Pancreas (tissue), 10 donors: ENCODE results near the gene C1QA. TPM values are rescaled to one million over a fixed set of nuclear protein-coding genes. Genes with fewer than 3 reads are reported as not detected.

ENCODE experiments used
- ATAC-seq, 4 donors: fragments of 200-7000 bp; cut with Tn5 transposase; one replicate each; pipeline versions ENCODE4 v1.8.0 to v1.9.1; 2020; ENCODE audit warnings: mild to moderate bottlenecking in 4 of 4, moderate library complexity in 4 of 4
- DNase-seq, 6 donors: peaks; one replicate each; pipeline ENCODE4 v3.0.0-alpha.2; 2020
- FAIRE-seq: peaks from 2 replicates; lab custom pipeline; 2012; peaks lifted over from hg19 to GRCh38; lab: Jason Lieb, UNC
- H3K27ac ChIP-seq, 4 donors: fragments of 200-600 bp; sonication (generic); 1 replicate in 3 of 4; 2 replicates in 1 of 4; pipeline versions ENCODE4 v1.5.0 to v1.8.0; 2020
- H3K27me3 ChIP-seq, 4 donors: fragments of 200-600 bp; one replicate each; pipeline ENCODE4 v1.8.0; 2021
- H3K36me3 ChIP-seq, 3 donors: fragments of 200-600 bp; sonication (generic) in 1 of 3; one replicate each; pipeline versions ENCODE4 v1.5.0 to v1.8.0; 2020 to 2021
- H3K4me1 ChIP-seq, 3 donors: fragments of 200-600 bp; one replicate each; pipeline ENCODE4 v1.8.0; 2021
- H3K4me3 ChIP-seq, 4 donors: fragments of 200-600 bp; sonication (generic) in 2 of 4; one replicate each; pipeline versions ENCODE4 v1.5.0 to v1.8.0; 2020 to 2021
- H3K9me3 ChIP-seq, 4 donors: fragments of 200-600 bp; one replicate each; pipeline ENCODE4 v1.8.0; 2021
- WGBS, 2 donors: extraction: QIAGEN DNeasy Blood & Tissue Kit; methylation state at CpG; one replicate each; pipeline ENCODE4 v1.1.7; 2013; 5-methylcytosine and 5-hydroxymethylcytosine counted together
- intact Hi-C, 3 donors: fragments of 100-400 bp; cut with DNase I; formaldehyde crosslinking; loops; one replicate each; pipeline versions ENCODE4 v1.11.1 to v1.14.2; 2022
- polyA plus RNA-seq, 2 donors: library from polyadenylated mRNA; stranded (reverse); fragments of 200-250 nt; gene quantifications; one replicate each; pipeline ENCODE4 v1.2.3, GENCODE V29; 2013
- total RNA-seq, 6 donors: library from RNA; stranded (reverse); fragmentation: NEBNext Ultra II Directional in 4 of 6; extraction: Animal tissue kit (Norgen Biotek cat#: 25700) in 4 of 6; gene quantifications; one replicate each; pipeline versions ENCODE4 v1.2.1 to v1.2.4, GENCODE V29; 2021 to 2023
- TF ChIP-seq, protein P1 (sequence below), 4 donors: fragments of 200-600 bp; sonication (generic) in 3 of 4; IDR thresholded peaks; one replicate each; pipeline versions ENCODE4 v1.5.0 to v1.8.0; 2021; ENCODE audit warnings: antibody characterized with exemption in 4 of 4
- donor health status: healthy with polysubstance abuse.
- donor health status: DM: no; HTN: no; CAD: no; lungs with moderate emphysema.
- donor health status: DM: no; HTN: no; CAD: no.
- donor health status: control.
- donor health status: control.
- donor health status: Bipolar disorder and iron deficiency.
- donor health status: DM: yes; HTN: yes; CAD: no.
- donor health status: DM: no; HTN: no; CAD: no.
- donor health status: DM: no; HTN: no; CAD: no.
- donor health status: DM: yes; HTN: yes; CAD: no.

The C1QA gene
- total and polyA plus RNA-seq, 8 donors = 3.3 to 115 (median 19.0) TPM

DNA sequence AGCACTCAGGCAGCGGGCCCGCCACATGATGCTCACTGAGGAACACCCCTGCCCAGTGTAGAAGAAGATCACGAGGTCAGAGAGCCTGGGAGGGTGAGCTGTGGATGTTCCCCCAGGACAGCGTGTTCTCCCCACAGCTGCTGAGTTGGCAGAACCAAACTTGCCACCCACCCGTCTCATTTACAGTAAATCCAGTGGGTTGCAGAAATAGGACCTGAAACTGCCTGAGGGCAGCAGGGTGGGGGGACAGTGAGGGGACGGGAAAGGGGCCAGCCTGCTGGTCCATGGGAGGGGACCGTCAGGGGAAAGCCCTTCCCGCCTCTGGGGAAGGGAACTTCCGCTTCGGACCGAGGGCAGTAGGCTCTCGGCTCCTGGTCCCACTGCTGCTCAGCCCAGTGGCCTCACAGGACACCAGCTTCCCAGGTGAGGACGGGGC is 16.5 kb downstream of the C1QA start, which contains the start of gene C1QB:
Gene C1QB, plus strand, starts transcription at position 356 of the 436 bp plus-strand sequence. CDS start 6,227 bp downstream, outside the sequence.
- no peak within 1 kb of the TSS for H3K27ac ChIP-seq
- TF ChIP-seq, protein P1, sequence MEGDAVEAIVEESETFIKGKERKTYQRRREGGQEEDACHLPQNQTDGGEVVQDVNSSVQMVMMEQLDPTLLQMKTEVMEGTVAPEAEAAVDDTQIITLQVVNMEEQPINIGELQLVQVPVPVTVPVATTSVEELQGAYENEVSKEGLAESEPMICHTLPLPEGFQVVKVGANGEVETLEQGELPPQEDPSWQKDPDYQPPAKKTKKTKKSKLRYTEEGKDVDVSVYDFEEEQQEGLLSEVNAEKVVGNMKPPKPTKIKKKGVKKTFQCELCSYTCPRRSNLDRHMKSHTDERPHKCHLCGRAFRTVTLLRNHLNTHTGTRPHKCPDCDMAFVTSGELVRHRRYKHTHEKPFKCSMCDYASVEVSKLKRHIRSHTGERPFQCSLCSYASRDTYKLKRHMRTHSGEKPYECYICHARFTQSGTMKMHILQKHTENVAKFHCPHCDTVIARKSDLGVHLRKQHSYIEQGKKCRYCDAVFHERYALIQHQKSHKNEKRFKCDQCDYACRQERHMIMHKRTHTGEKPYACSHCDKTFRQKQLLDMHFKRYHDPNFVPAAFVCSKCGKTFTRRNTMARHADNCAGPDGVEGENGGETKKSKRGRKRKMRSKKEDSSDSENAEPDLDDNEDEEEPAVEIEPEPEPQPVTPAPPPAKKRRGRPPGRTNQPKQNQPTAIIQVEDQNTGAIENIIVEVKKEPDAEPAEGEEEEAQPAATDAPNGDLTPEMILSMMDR (IDR thresholded peaks at IDR 0.05) = no peak

DNA sequence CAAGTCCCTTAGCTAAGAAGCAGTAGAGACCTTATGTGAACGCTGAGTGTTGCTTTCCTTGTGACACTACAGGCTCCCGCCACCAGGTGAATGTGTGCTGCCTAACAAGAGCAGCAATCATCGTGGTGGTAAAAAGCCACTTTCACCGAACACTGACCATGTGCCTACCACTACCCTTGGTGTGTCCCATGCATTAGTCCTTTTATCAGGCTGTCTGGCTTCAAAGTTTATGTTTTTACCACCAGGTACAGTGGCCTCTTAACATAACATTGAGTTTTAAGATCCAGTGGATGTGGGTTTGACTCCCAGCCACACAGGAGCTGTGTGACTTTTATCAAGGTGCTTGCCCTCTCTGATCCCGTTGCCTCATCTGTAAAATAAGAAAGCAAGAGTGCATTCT is 18.3 kb downstream of the C1QA start:
- H3K36me3 ChIP-seq = no peaks in the 10 kb centered on the region
- no peaks in the 10 kb centered on the region for H3K4me1 ChIP-seq
- no peaks in the 10 kb centered on the region for H3K9me3 ChIP-seq
- peak overlapping the region in 1 of 4 donors; percentile 10 for H3K4me3 ChIP-seq
- WGBS, 2 donors = 60% methylated on average over 5 of the region's 5 CpGs
- H3K27me3 ChIP-seq = no peaks in the 10 kb centered on the region
- intact Hi-C loops = no loop called here
- DNase-seq = no peak
- no peak overlapping the region for H3K27ac ChIP-seq
- ATAC-seq = no peak
- TF ChIP-seq, protein P1 (IDR thresholded peaks at IDR 0.05) = no peak
- no peak for FAIRE-seq

More for the DNA sequence above, 16.5 kb downstream of the C1QA start, which contains the start of gene C1QB:
- H3K9me3 ChIP-seq = no peaks in the 10 kb centered on the region
- H3K36me3 ChIP-seq = no peaks in the 10 kb centered on the region
- peak within 1 kb of the TSS in 1 of 4 donors; percentile 13 for H3K4me3 ChIP-seq
- FAIRE-seq (no peak), ATAC-seq (peak in 3 of 4 donors; percentile 40 to 80 (median 71)), DNase-seq (peak in 1 of 6 donors; percentile 59)
- H3K27me3 ChIP-seq = no peaks in the 10 kb centered on the region
- intact Hi-C loops = no loop called here
- no peaks in the 10 kb centered on the region for H3K4me1 ChIP-seq
- WGBS, 2 donors = 84 to 85% methylated on average over 13 of the region's 13 CpGs

DNA sequence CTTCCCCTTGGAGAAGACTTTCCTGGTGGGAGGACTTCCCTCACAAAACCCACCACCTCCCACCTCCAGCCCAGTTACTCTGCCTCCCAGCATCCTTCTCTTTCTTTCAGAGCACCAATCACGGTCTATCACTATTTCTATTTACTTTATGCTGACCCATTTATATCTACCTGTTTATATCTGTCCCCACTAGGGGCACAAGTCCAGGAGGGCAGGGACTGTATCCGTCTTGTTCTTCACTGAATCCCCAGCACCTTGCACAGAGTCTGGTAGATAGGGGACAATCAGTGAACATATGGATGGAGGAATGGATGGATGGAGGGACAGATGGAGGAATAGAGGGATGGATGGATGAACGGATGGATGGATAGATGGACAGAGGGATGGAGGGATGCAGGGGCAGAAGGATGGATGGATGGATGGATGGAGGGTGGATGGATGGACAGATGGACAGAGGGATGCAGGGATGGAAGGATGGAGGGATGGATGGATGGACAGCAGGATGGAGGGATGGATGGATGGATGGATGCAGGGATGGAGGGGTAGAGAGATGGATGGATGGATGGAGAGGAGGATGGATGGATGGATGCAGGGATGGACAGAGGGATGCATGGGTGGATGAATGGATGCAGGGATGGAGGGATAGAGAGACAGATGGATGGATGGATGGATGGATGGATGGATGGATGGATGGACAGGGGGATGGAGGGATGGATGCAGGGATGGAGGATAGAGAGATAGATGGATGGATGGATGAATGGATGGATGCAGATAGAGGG is 22.1 kb downstream of the C1QA start:
- DNase-seq = no peak
- no peaks in the 10 kb centered on the region for H3K4me1 ChIP-seq
- no peak overlapping the region for H3K4me3 ChIP-seq
- ATAC-seq = no peak
- TF ChIP-seq, protein P1 (IDR thresholded peaks at IDR 0.05) = no peak
- intact Hi-C loops = no loop called here
- H3K36me3 ChIP-seq = no peaks in the 10 kb centered on the region
- 32 to 36% methylated on average over 3 of the region's 3 CpGs for WGBS, 2 donors
- no peaks in the 10 kb centered on the region for H3K9me3 ChIP-seq
- no peak overlapping the region for H3K27ac ChIP-seq
- no peaks in the 10 kb centered on the region for H3K27me3 ChIP-seq
- no peak for FAIRE-seq

DNA sequence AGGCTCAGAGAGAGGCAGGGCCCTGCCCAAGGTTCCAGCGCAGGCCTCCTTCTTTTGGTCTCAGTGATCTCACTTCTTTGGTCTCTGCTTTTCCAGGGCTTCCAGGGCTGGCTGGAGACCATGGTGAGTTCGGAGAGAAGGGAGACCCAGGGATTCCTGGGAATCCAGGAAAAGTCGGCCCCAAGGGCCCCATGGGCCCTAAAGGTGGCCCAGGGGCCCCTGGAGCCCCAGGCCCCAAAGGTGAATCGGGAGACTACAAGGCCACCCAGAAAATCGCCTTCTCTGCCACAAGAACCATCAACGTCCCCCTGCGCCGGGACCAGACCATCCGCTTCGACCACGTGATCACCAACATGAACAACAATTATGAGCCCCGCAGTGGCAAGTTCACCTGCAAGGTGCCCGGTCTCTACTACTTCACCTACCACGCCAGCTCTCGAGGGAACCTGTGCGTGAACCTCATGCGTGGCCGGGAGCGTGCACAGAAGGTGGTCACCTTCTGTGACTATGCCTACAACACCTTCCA is 24.4 kb downstream of the C1QA start:
- H3K27me3 ChIP-seq = no peaks in the 10 kb centered on the region
- H3K36me3 ChIP-seq = no peaks in the 10 kb centered on the region
- FAIRE-seq = no peak
- no peak for ATAC-seq
- TF ChIP-seq, protein P1 (IDR thresholded peaks at IDR 0.05) = no peak
- no peak for DNase-seq
- H3K27ac ChIP-seq = no peak overlapping the region
- no peaks in the 10 kb centered on the region for H3K9me3 ChIP-seq
- WGBS, 2 donors = 92% methylated on average over 19 of the region's 19 CpGs
- H3K4me3 ChIP-seq = no peak overlapping the region
- intact Hi-C loops = no loop called here
- no peaks in the 10 kb centered on the region for H3K4me1 ChIP-seq

DNA sequence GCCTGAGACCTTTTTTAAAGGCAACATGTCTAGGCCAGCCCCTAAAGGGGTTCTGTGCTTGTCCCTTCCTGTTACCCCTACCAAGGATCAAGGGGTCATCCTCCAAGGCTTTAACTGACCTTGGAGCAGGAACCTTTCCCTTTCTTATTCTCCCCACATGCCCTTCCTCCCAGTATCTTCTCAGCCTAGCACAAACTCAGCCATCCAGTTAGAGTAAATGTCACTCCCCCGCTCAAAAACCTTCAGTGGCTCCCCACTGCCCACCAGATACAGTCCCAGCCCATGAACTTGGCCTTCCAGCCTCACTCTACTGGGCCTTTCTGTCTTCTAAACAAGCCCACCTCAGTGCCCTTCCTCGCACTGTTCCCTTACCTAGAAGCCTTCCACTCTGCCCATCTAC is 25.5 kb downstream of the C1QA start:
- WGBS, 2 donors = 80 to 81% methylated on average over 2 of the region's 2 CpGs
- H3K27me3 ChIP-seq = no peaks in the 10 kb centered on the region
- no peaks in the 10 kb centered on the region for H3K9me3 ChIP-seq
- H3K4me1 ChIP-seq = no peaks in the 10 kb centered on the region
- FAIRE-seq (no peak), DNase-seq (no peak), ATAC-seq (no peak)
- TF ChIP-seq, protein P1 (IDR thresholded peaks at IDR 0.05) = no peak
- H3K4me3 ChIP-seq = no peak overlapping the region
- no peaks in the 10 kb centered on the region for H3K36me3 ChIP-seq
- H3K27ac ChIP-seq = no peak overlapping the region
- intact Hi-C loops = no loop called here
